T follicular helper cell (primary cell): ENCODE measurements around the gene TESK2.
"Not testable (repeated sequence)": the region's sequence is repeated elsewhere in the genome, so short reads cannot be mapped to it uniquely, and the experiment has no call there.

Source experiments
- DNase-seq: peaks from one replicate; pipeline ENCODE4 v3.0.0-alpha.2; 2020; ENCODE audit warnings: low read depth

Gene TESK2

DNA sequence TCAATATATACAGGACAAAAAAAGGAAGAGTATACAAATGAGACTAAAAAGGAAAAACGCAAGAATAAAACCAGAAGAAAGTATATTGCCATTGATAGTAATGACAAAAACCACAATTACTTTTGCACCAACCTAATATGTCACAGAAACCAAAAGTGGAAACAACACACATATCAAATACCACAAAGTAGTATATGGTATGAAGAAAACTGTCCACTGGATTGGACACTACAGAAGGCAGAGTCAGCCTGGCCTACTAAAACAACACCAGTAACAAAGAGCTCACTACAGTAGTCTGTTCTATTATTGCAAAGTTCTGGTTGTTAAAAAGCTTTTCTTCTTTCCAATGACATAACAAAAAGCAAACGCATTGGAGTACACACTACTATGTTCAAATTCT lies 17.7 kb downstream of the TESK2 start:
- no peak for DNase-seq

- DNase-seq = no peak
These were observed 20.6 kb downstream of the TESK2 start for GRCh38 chr1:45470306-45470798.

DNA sequence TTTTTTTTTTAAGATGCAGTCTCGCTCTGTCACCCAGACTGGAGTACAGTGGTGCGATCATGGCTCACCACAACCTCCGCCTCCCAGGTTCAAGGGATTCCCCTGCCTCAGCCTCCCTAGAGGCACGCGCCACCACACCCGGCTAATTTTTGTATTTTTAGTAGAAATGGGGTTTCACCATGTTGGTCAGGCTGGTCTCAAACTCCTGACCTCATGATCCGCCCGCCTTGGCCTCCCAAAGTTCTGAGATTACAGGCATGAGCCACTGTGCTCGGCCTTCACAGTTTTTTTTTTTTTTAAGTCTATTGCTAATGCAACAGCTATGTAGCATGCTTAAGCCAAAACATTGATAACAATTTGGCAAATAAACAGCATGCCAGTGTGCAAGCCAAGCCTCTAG lies 23.6 kb downstream of the TESK2 start:
- not testable (repeated sequence) for DNase-seq

GRCh38 chr1:45465277-45465676 lies 25.7 kb downstream of the TESK2 start:
- DNase-seq = no peak

DNA sequence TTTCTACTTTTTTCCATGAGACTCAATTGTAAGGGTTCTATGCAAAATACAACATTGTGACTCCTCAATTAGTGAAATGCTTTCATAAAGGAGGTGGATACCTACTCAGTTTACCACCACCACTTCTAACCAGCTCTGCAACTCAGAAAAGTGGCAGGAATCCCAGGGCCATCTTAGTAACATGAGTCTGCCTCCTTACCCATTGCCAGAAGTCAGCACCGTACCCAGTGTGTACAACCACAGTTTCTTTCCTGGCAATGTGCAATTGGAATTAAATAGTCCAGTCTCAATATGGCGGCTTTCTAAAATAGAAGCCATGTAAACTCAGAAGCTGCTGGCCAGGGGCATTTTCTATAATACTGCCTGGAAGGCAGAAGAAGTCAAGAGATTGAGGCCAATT lies 32.1 kb downstream of the TESK2 start:
- no peak for DNase-seq

DNA sequence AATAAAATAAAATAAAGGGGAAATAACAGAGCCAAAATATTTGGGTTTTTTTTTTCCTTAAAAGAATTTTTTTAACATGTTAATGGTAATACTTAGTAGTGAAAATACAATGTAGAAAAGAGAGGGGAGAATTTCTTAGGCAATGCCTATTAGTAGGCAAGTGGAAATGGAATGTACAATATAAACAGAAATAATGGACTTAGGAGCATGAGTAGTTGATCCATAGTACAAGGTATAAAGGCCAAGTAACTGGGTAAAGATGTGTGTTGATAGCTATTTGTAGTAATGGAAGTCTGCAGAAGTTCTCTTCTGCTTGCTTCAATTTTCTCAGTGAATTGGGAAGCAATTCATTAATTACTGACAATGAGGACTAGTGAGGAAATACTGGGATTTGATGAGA lies 34.4 kb downstream of the TESK2 start:
- no peak for DNase-seq

- DNase-seq = no peak
These were observed 35.8 kb downstream of the TESK2 start for GRCh38 chr1:45455162-45455561.

DNA sequence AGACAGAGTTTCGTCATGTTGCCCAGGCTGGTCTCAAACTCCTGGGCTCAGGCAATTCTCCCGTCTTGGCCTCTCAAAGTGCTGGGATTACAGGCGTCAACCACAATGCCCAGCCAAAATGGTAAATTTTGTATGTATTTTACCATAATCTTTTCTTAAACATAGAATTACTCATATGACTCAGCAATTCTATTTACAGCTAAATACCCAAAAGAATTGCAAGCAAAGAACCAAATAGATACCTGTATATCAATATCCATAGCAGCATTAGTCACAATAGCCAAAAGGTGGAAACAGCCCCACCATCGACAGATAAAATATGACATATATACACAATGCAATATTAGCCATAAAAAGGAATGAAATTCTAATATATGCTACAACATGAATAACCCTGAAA lies 36.5 kb downstream of the TESK2 start:
- DNase-seq = no peak

- DNase-seq = no peak
These were observed 38.5 kb downstream of the TESK2 start for GRCh38 chr1:45452503-45452902.

DNA sequence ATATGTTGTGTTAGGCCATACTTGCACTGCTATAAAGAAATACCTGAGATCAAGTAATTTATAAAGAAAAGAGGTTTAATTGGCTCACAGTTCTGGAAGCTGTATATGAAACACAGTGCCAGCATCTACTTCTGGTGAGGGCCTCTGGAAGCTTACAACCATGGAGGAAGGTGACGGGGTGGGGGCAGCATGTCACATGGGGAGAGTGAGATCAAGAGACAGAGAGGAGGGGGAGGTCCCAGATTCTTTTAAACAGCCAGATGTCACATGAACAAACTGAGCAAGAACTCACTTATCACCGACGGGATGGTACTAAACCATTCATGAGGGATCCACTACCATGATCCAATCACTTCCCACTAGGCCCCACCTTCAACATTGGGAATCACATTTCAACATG lies 42.6 kb downstream of the TESK2 start:
- no peak for DNase-seq

- no peak for DNase-seq
These were observed 43.9 kb downstream of the TESK2 start for GRCh38 chr1:45446950-45447672.

DNA sequence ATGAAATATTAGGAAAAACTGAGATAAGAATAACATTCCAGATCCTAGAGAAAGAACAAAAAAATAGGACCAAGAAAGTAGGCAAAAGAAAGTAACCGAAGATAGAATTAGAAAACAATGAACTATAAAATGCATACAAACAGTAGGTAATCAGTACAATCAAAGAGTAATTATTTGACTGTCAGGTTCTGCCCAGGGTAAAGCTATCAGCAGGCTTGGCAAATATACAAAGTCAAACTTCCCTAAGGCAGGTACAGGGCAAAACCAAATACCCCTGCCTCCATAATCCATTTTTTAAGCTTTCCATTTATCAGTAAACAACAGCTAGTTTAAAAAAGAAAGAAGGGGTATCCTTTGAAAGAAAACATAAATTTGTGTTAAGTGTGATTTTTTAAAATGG lies 44.4 kb downstream of the TESK2 start:
- DNase-seq = no peak

GRCh38 chr1:45444609-45445131 lies 46.3 kb downstream of the TESK2 start:
- no peak for DNase-seq

- no peak for DNase-seq
These were observed 47.1 kb downstream of the TESK2 start for GRCh38 chr1:45443580-45444446.

DNA sequence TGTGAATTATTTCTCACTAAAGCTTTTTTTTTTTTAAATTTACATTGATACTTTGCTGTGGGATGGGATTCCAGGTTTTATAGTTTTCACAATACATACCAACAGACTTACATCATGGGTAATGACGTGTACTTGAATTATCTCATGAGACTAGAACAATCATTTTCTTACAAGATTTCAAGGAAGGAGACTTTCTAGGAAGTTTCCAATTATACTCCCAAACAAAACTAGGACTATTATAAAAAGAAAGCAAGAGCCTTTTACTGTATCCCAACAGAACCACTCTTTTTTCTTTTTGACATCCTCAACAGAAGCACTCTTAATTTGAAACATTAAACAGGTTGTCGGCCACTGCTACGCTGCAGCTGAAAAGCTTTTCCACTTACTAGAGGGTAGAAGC lies 48.7 kb downstream of the TESK2 start:
- DNase-seq = no peak

- no peak for DNase-seq
These were observed 53.6 kb downstream of the TESK2 start for GRCh38 chr1:45437323-45437722.

GRCh38 chr1:45430490-45430889 lies 60.5 kb downstream of the TESK2 start:
- DNase-seq = no peak

DNA sequence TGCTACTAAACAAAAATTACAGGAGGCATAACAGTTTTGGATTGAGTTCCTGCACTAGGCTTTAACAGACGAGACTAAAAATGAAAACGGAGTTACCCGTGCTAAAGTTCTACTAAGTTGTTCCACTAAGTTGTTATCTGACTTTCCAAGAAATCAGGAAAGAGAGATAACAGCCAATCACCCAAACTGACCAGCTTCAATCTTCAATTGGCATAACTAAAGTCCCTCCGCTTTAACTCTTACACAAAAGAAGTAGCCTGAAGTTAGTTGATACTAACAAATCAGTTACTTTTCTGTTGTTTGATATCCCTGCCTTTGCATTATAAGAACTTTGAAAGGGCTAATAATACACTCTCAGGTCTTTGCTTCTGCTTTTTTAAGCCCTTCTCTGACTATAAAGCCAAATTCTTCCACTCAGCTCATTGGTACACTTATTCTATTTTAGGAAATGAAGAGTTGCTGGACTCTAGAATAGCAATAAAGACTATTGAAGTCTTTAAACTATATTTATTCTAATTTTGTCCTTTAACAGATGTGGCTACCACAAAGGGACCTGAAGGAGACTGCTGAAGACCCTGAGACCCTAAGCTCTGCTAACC lies 61.3 kb downstream of the TESK2 start:
- no peak for DNase-seq

DNA sequence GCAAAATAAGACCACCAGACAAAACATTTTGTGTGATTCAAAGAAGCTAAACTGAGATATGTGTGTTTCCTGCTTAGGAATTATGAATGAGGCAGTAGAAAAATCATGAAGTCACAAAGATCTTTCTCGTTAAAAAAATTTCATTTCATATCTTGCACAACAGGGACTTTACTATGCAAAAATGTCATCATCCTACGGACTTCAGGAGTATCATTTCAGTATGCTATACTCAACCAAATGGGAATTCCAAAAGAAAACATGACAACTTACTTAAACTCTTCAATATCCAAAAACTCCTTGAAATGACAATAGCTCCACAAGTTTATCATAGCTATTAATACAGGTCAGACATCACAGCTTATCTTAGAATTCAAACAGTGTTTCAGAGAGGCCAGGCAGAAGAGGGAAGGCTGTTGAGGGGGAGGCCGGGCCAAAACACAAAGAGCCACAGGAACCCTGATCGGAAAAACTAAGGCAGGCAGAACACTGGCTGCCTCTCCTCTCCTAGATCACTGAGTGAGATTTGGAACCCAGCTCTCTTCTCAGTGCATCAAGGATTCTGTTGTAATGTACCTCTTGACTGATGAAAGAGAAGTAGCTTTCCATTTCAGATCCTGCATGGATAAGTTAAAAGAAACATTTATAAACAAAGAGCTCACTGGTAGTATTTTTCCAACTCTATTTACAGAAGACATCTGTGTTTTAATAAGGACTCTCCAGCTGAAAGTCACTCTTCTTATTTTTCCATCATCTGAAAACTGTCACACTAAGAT lies 66.9 kb downstream of the TESK2 start:
- no peak for DNase-seq

DNA sequence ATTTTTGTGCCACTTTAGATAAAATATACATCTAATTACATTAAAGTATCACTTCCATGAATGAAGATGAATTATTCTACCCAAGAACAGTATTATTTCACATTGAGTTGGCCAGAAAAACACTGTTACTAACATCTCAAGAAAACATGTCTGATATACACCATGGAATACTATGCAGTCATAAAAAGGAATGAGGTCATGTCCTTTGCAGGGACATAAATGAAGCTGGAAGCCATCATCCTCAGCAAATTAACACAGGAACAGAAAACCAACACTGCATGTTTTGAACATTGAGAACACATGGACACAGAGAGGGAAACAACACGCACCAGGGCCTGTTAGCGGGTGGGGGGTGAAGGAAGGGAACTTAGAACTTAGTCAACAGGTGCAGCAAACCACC lies 69.0 kb downstream of the TESK2 start:
- no peak for DNase-seq

DNA sequence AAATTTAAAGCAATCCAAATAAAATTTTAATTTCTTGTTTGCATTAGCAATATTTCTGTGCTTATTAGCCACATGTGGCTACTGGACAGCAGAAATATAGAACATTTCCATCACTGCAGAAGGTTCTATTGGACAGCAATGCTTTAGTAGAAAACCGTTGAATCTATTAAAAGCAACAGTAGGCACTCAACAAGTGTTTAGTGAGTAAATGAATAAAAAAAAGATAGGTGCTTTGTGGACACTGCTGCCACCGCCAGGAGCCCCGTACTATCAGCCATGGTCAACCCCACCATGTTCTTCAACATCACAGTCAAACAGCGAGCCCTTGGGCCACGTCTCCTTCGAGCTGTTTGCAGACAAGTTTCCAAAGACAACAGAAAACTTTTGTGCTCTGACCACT lies 76.2 kb downstream of the TESK2 start:
- no peak for DNase-seq

GRCh38 chr1:45412899-45413298 lies 78.1 kb downstream of the TESK2 start:
- no peak for DNase-seq
